HEK293 (cell line): ENCODE results near the gene TVP23C.

Experiments
- CTCF ChIA-PET: fragments of 350-600 bp; formaldehyde crosslinking; extraction: SDS; loops from one replicate; lab custom pipeline; 2021; ENCODE audit warnings: antibody characterized with exemption; lab: Yijun Ruan, JAX
- POLR2A ChIA-PET: fragments of 300-600 bp; formaldehyde crosslinking; extraction: SDS; loops from one replicate; lab custom pipeline; 2020; ENCODE audit warnings: antibody characterized with exemption, inconsistent platforms; lab: Yijun Ruan, JAX
- H3K27ac ChIP-seq: fragments of 200-500 bp; sonication (Bioruptor generic); 2 replicates; pipeline ENCODE4 v1.5.1; 2014; ENCODE audit warnings: low read depth, low read length, control low read depth, inconsistent platforms; ENCODE audit errors: extremely low read depth
- H3K36me3 ChIP-seq, 2 experiments: fragments of 200-500 bp in 1 of 2; sonication (Bioruptor generic) in 1 of 2; 1 replicate in 1 of 2; 2 replicates in 1 of 2; pipeline ENCODE4 v1.5.1; 2014 to 2017; ENCODE audit warnings: inconsistent platforms in 2 of 2, low read length in 2 of 2; ENCODE audit not compliant: control insufficient read depth in 2 of 2, insufficient read depth in 1 of 2
- H3K4me1 ChIP-seq: fragments of 200-500 bp; sonication (Bioruptor generic); 2 replicates; pipeline ENCODE4 v1.5.1; 2014; ENCODE audit warnings: mild to moderate bottlenecking, low read length, inconsistent platforms; ENCODE audit not compliant: control insufficient read depth, insufficient read depth
- H3K4me3 ChIP-seq: 2 replicates; pipeline ENCODE4 v1.5.1; 2011; ENCODE audit warnings: low read depth, mild to moderate bottlenecking, control low read depth, low read length, moderate library complexity
- H3K9me3 ChIP-seq: fragments of 200-500 bp; sonication (Bioruptor generic); 2 replicates; pipeline ENCODE4 v1.5.1; 2014; ENCODE audit warnings: low read depth, low read length, inconsistent platforms; ENCODE audit not compliant: control insufficient read depth, insufficient read depth
- BCL11A ChIP-seq: fragments of 450-650 bp; formaldehyde crosslinking; IDR thresholded peaks from 2 replicates; pipeline ENCODE4 v1.5.1; 2016; ENCODE audit warnings: low read depth, missing biosample characterization, missing genetic modification characterization
- HOXC10 ChIP-seq: sonication (generic); formaldehyde crosslinking; IDR thresholded peaks from 2 replicates; pipeline ENCODE4 v1.8.1; 2023; ENCODE audit warnings: mild to moderate bottlenecking, missing genetic modification reagents
- IKZF3 ChIP-seq: fragments of 450-650 bp; IDR thresholded peaks from 2 replicates; pipeline ENCODE4 v1.5.0; 2018; ENCODE audit warnings: missing biosample characterization, mild to moderate bottlenecking, missing genetic modification characterization, moderate library complexity
- TCF7L2 ChIP-seq: IDR thresholded peaks from 2 replicates; pipeline ENCODE4 v1.6.1; 2011; ENCODE audit warnings: low read depth, mild to moderate bottlenecking, inconsistent platforms, low read length, moderate library complexity, borderline replicate concordance
- WT1 ChIP-seq: fragments of 450-650 bp; formaldehyde crosslinking; IDR thresholded peaks from 2 replicates; pipeline ENCODE4 v1.5.1; 2016; ENCODE audit warnings: missing biosample characterization, missing genetic modification characterization
- YY2 ChIP-seq: fragments of 450-650 bp; formaldehyde crosslinking; IDR thresholded peaks from 2 replicates; pipeline ENCODE4 v1.5.1; 2016; ENCODE audit warnings: missing biosample characterization, missing genetic modification characterization
- ZFHX2 ChIP-seq: fragments of 450-650 bp; formaldehyde crosslinking; conservative IDR thresholded peaks from 2 replicates; pipeline ENCODE4 v1.5.1; 2016; ENCODE audit warnings: missing biosample characterization, missing genetic modification characterization
- ZNF138 ChIP-seq: fragments of 450-650 bp; formaldehyde crosslinking; IDR thresholded peaks from 2 replicates; pipeline ENCODE4 v1.5.1; 2016; ENCODE audit warnings: missing biosample characterization, missing genetic modification characterization, borderline replicate concordance
- ZNF174 ChIP-seq: fragments of 450-650 bp; formaldehyde crosslinking; IDR thresholded peaks from 2 replicates; pipeline ENCODE4 v1.5.0; 2017; ENCODE audit warnings: missing biosample characterization, mild to moderate bottlenecking, missing genetic modification characterization
- ZNF221 ChIP-seq: fragments of 450-650 bp; formaldehyde crosslinking; IDR thresholded peaks from 2 replicates; pipeline ENCODE4 v1.5.1; 2017; ENCODE audit warnings: missing biosample characterization, missing genetic modification characterization, borderline replicate concordance
- ZNF23 ChIP-seq: fragments of 450-650 bp; formaldehyde crosslinking; IDR thresholded peaks from 2 replicates; pipeline ENCODE4 v1.5.1; 2016; ENCODE audit warnings: missing biosample characterization, missing genetic modification characterization, borderline replicate concordance
- ZNF362 ChIP-seq: fragments of 450-650 bp; formaldehyde crosslinking; IDR thresholded peaks from 2 replicates; pipeline ENCODE4 v1.5.1; 2016; ENCODE audit warnings: missing biosample characterization, missing genetic modification characterization
- ZNF433 ChIP-seq: fragments of 450-650 bp; formaldehyde crosslinking; IDR thresholded peaks from 2 replicates; pipeline ENCODE4 v1.5.1; 2016; ENCODE audit warnings: missing biosample characterization, missing genetic modification characterization, low read depth
- ZNF558 ChIP-seq: fragments of 450-650 bp; formaldehyde crosslinking; IDR thresholded peaks from 2 replicates; pipeline ENCODE4 v1.5.1; 2016; ENCODE audit warnings: missing biosample characterization, missing genetic modification characterization
- ZNF624 ChIP-seq: fragments of 450-650 bp; formaldehyde crosslinking; IDR thresholded peaks from 2 replicates; pipeline ENCODE4 v1.5.1; 2017; ENCODE audit warnings: missing biosample characterization, missing genetic modification characterization
- ZNF626 ChIP-seq: fragments of 450-650 bp; sonication (Bioruptor Pico); formaldehyde crosslinking; IDR thresholded peaks from 2 replicates; pipeline ENCODE4 v1.5.1; 2018; ENCODE audit warnings: missing biosample characterization, missing genetic modification characterization, inconsistent platforms
- ZNF645 ChIP-seq: fragments of 450-650 bp; formaldehyde crosslinking; IDR thresholded peaks from 2 replicates; pipeline ENCODE4; 2016; ENCODE audit warnings: missing biosample characterization, missing genetic modification characterization
- ZNF792 ChIP-seq: fragments of 450-650 bp; formaldehyde crosslinking; IDR thresholded peaks from 2 replicates; pipeline ENCODE4 v1.5.1; 2016; ENCODE audit warnings: missing biosample characterization, missing genetic modification characterization
- TF ChIP-seq, protein P1 (sequence below): fragments of 450-650 bp; formaldehyde crosslinking; IDR thresholded peaks from 2 replicates; pipeline ENCODE4 v1.5.1; 2016; ENCODE audit warnings: missing biosample characterization, missing genetic modification characterization
- TF ChIP-seq, protein P2 (sequence below): sonication (generic); formaldehyde crosslinking; IDR thresholded peaks from 2 replicates; pipeline ENCODE4 v1.8.1; 2022; ENCODE audit warnings: mild to moderate bottlenecking, moderate library complexity, missing genetic modification reagents

Gene TVP23C

DNA sequence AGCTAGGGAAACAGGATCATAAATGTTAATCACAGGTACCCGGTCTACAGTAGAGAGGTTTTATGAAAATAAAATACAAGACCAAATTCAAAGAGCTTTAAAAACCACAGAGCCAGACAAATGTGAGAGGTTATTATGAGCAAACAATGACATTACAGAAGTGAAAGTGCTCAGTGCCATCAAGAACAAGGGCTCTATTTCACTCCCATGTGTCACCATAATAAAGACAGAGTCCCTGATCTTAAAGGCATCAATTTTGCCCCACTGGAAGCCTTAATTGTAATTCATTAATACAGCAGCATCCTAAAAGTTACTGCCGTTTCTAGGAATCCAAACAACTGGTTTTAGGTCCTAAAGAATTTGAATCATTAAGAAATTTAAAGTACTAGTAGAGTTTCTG, 52.1 kb downstream of the TVP23C start:
- Histone ChIP-seq H3K4me3 (no peak overlapping the region), H3K27ac (no peak overlapping the region), H3K9me3 (no peaks in the 10 kb centered on the region), H3K4me1 (no peaks in the 10 kb centered on the region), H3K36me3 (peaks cover 0 to 65% of the 10 kb centered on the region in 2 experiments; a peak in 1 of 3 replicates)
- TF ChIP-seq WT1 (tag by site-specific recombination) (no peak), ZNF645 (tag by site-specific recombination) (no peak), TCF7L2 (no peak), ZNF792 (tag by site-specific recombination) (no peak), ZNF626 (tag by site-specific recombination) (no peak), ZFHX2 (tag by site-specific recombination) (no peak), ZNF221 (tag by site-specific recombination) (no peak), IKZF3 (tag by site-specific recombination) (no peak), ZNF23 (tag by site-specific recombination) (no peak), YY2 (no peak), ZNF624 (tag by site-specific recombination) (no peak)
- TF ChIP-seq, protein P1, sequence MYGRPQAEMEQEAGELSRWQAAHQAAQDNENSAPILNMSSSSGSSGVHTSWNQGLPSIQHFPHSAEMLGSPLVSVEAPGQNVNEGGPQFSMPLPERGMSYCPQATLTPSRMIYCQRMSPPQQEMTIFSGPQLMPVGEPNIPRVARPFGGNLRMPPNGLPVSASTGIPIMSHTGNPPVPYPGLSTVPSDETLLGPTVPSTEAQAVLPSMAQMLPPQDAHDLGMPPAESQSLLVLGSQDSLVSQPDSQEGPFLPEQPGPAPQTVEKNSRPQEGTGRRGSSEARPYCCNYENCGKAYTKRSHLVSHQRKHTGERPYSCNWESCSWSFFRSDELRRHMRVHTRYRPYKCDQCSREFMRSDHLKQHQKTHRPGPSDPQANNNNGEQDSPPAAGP, result no peak
- TF ChIP-seq, protein P2, sequence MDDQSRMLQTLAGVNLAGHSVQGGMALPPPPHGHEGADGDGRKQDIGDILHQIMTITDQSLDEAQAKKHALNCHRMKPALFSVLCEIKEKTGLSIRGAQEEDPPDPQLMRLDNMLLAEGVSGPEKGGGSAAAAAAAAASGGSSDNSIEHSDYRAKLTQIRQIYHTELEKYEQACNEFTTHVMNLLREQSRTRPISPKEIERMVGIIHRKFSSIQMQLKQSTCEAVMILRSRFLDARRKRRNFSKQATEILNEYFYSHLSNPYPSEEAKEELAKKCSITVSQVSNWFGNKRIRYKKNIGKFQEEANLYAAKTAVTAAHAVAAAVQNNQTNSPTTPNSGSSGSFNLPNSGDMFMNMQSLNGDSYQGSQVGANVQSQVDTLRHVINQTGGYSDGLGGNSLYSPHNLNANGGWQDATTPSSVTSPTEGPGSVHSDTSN, result no peak
- ChIA-PET POLR2A (no interaction called here), CTCF (interaction anchor here (1.5 kb wide), 1 partner anchor 8 kb away, joined by 12 read pairs; no protein-coding TSS in a partner anchor)

DNA sequence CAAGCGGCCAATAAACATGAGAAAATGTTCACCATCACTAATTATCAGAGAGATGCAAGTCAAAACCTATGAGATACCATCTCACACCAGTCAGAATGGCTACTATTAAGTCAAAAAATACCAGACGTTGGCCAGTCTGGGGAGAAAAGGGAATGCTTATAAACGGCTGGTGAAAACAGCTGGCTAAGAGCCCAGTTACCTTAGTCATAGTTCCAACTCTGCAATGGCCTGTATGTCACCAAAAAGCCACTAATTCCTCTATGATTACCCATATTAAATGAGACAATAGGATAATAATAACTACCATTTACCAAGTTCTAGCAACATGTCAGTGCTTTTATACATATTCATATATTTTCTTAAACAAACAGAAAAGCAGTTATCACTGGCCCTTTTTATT, 52.9 kb downstream of the TVP23C start:
- H3K36me3 ChIP-seq, result peaks cover 0 to 57% of the 10 kb centered on the region in 2 experiments; a peak in 1 of 3 replicates
- H3K4me3 ChIP-seq, result no peak overlapping the region
- no peaks in the 10 kb centered on the region for H3K4me1 ChIP-seq
- TF ChIP-seq ZNF138 (tag by site-specific recombination) (no peak), ZNF362 (no peak), ZNF433 (tag by site-specific recombination) (no peak), ZNF174 (tag by site-specific recombination) (no peak), ZNF558 (no peak), ZNF645 (tag by site-specific recombination) (no peak), HOXC10 (no peak), BCL11A (tag by site-specific recombination) (no peak), TCF7L2 (no peak)
- no peaks in the 10 kb centered on the region for H3K9me3 ChIP-seq
- no peak overlapping the region for H3K27ac ChIP-seq
- ChIA-PET CTCF (interaction anchor here (0.7 to 1.5 kb wide), 3 partner anchors 8 to 272 kb away, joined by 3 to 12 read pairs (median 3); no protein-coding TSS in a partner anchor), POLR2A (no interaction called here)
